Trophoblast cell (in vitro differentiated cells and primary cell): ENCODE measurements around the gene RNASE7.

Experiments used
- DNase-seq, 2 donors: peaks; one replicate each; pipeline ENCODE4 v3.0.0-alpha.2; 2016
- H2AFZ ChIP-seq: 2 replicates; pipeline ENCODE4 v1.6.1; 2013; ENCODE audit warnings: low read length, moderate library complexity, mild to moderate bottlenecking; ENCODE audit not compliant: insufficient read depth, poor library complexity
- H2AK5ac ChIP-seq: 2 replicates; pipeline ENCODE4 v1.6.1; 2013; ENCODE audit warnings: mild to moderate bottlenecking, low read length
- H2BK120ac ChIP-seq: 2 replicates; pipeline ENCODE4 v1.6.1; 2013; ENCODE audit warnings: low read length, mild to moderate bottlenecking, moderate library complexity; ENCODE audit not compliant: insufficient read depth, poor library complexity
- H2BK12ac ChIP-seq: 2 replicates; pipeline ENCODE4 v1.6.1; 2013; ENCODE audit warnings: mild to moderate bottlenecking, low read length, moderate library complexity
- H2BK5ac ChIP-seq: 2 replicates; pipeline ENCODE4 v1.6.1; 2013; ENCODE audit warnings: low read length, low read depth, moderate library complexity, mild to moderate bottlenecking; ENCODE audit not compliant: poor library complexity
- H3K14ac ChIP-seq: 2 replicates; pipeline ENCODE4 v1.6.1; 2013; ENCODE audit warnings: mild to moderate bottlenecking, low read length
- H3K18ac ChIP-seq: 2 replicates; pipeline ENCODE4 v1.6.1; 2013; ENCODE audit warnings: mild to moderate bottlenecking, low read length
- H3K23ac ChIP-seq: 2 replicates; pipeline ENCODE4 v1.6.1; 2013; ENCODE audit warnings: low read length
- H3K27ac ChIP-seq: 2 replicates; pipeline ENCODE4 v1.5.1; 2013; ENCODE audit warnings: low read depth, mild to moderate bottlenecking, inconsistent platforms, low read length, moderate library complexity
- H3K27me3 ChIP-seq: 2 replicates; pipeline ENCODE4 v1.6.1; 2013; ENCODE audit warnings: inconsistent platforms, mild to moderate bottlenecking, low read length, moderate library complexity; ENCODE audit not compliant: insufficient read depth
- H3K36me3 ChIP-seq, 2 experiments: 1 replicate in 1 of 2; 2 replicates in 1 of 2; pipeline ENCODE4 v1.6.1; 2013; ENCODE audit warnings: low read length in 2 of 2, mild to moderate bottlenecking in 2 of 2, moderate library complexity in 1 of 2; ENCODE audit not compliant: insufficient read depth in 2 of 2, control insufficient read depth in 1 of 2
- H3K4ac ChIP-seq: 2 replicates; pipeline ENCODE4 v1.6.1; 2013; ENCODE audit warnings: low read depth, mild to moderate bottlenecking, low read length, moderate library complexity
- H3K4me1 ChIP-seq, 2 experiments: 1 replicate in 1 of 2; 2 replicates in 1 of 2; pipeline ENCODE4 v1.6.1; 2013; ENCODE audit warnings: low read length in 2 of 2, mild to moderate bottlenecking in 2 of 2, moderate library complexity in 1 of 2; ENCODE audit not compliant: insufficient read depth in 2 of 2, control insufficient read depth in 1 of 2
- H3K4me2 ChIP-seq: 2 replicates; pipeline ENCODE4 v1.6.1; 2013; ENCODE audit warnings: inconsistent platforms, mild to moderate bottlenecking, low read length, moderate library complexity
- H3K4me3 ChIP-seq: 2 replicates; pipeline ENCODE4 v1.5.1; 2013; ENCODE audit warnings: mild to moderate bottlenecking, low read depth, low read length, inconsistent platforms
- H3K79me1 ChIP-seq: one replicate; pipeline ENCODE4 v1.6.1; 2013; ENCODE audit warnings: low read length
- H3K79me2 ChIP-seq: 2 replicates; pipeline ENCODE4 v1.6.1; 2013; ENCODE audit warnings: low read length, mild to moderate bottlenecking; ENCODE audit not compliant: control insufficient read depth, insufficient read depth, poor library complexity
- H3K9ac ChIP-seq: 2 replicates; pipeline ENCODE4 v1.6.1; 2013; ENCODE audit warnings: mild to moderate bottlenecking, low read length
- H3K9me3 ChIP-seq: 2 replicates; pipeline ENCODE4 v1.6.1; 2013; ENCODE audit warnings: low read depth, mild to moderate bottlenecking, control low read depth, inconsistent platforms, low read length; ENCODE audit not compliant: insufficient read depth
- H4K12ac ChIP-seq: 2 replicates; pipeline ENCODE4 v1.6.1; 2013; ENCODE audit warnings: low read depth, mild to moderate bottlenecking, low read length, moderate library complexity
- H4K8ac ChIP-seq: 2 replicates; pipeline ENCODE4 v1.6.1; 2013; ENCODE audit warnings: low read depth, mild to moderate bottlenecking, low read length, moderate library complexity
- H4K91ac ChIP-seq: one replicate; pipeline ENCODE4 v1.6.1; 2013; ENCODE audit warnings: low read depth, mild to moderate bottlenecking, low read length, moderate library complexity
- WGBS: extraction: QIAGEN DNeasy Blood & Tissue Kit; methylation state at CpG from one replicate; pipeline ENCODE4 v1.1.7; 2013; ENCODE audit warnings: missing lambda C conversion rate; ENCODE audit not compliant: insufficient read length, insufficient coverage; ENCODE audit errors: extremely low coverage; 5-methylcytosine and 5-hydroxymethylcytosine counted together

The RNASE7 gene

GRCh38 chr14:21078287-21078686 is 36.1 kb downstream of the RNASE7 start:
- H2AK5ac ChIP-seq, result no peak overlapping the region
- H3K36me3 ChIP-seq, result peaks cover 70 to 88% of the 10 kb centered on the region in 2 experiments
- no peak overlapping the region for H3K27ac ChIP-seq
- no peak overlapping the region for H4K12ac ChIP-seq
- no peak for DNase-seq
- H3K18ac ChIP-seq, result no peak overlapping the region
- H3K9ac ChIP-seq, result no peak overlapping the region
- no peaks in the 10 kb centered on the region for H3K79me1 ChIP-seq
- H4K8ac ChIP-seq, result no peak overlapping the region
- no peak overlapping the region for H3K4me3 ChIP-seq
- no peaks in the 10 kb centered on the region for H3K4me1 ChIP-seq
- H3K23ac ChIP-seq, result no peak overlapping the region
- no peak overlapping the region for H2BK120ac ChIP-seq
- WGBS, result no CpG with 5 or more reads among the region's 5 CpGs
- no peak overlapping the region for H3K14ac ChIP-seq
- H3K4ac ChIP-seq, result no peak overlapping the region
- no peak overlapping the region for H2BK5ac ChIP-seq
- H4K91ac ChIP-seq, result no peak overlapping the region
- no peaks in the 10 kb centered on the region for H3K9me3 ChIP-seq
- H2BK12ac ChIP-seq, result no peak overlapping the region
- no peaks in the 10 kb centered on the region for H3K79me2 ChIP-seq
- no peaks in the 10 kb centered on the region for H3K27me3 ChIP-seq
- no peak overlapping the region for H2AFZ ChIP-seq
- no peak overlapping the region for H3K4me2 ChIP-seq

GRCh38 chr14:21078726-21079125 is 36.6 kb downstream of the RNASE7 start:
- Histone ChIP-seq H3K4me3 (no peak overlapping the region), H2AFZ (no peak overlapping the region), H2BK12ac (no peak overlapping the region), H3K4me1 (no peaks in the 10 kb centered on the region), H3K27ac (no peak overlapping the region), H2AK5ac (no peak overlapping the region), H3K79me1 (no peaks in the 10 kb centered on the region), H3K18ac (no peak overlapping the region), H3K79me2 (no peaks in the 10 kb centered on the region), H4K91ac (no peak overlapping the region), H3K23ac (no peak overlapping the region), H4K8ac (no peak overlapping the region), H2BK120ac (no peak overlapping the region), H3K4me2 (no peak overlapping the region), H3K4ac (no peak overlapping the region), H2BK5ac (no peak overlapping the region), H3K27me3 (no peaks in the 10 kb centered on the region), H3K9me3 (no peaks in the 10 kb centered on the region), H4K12ac (no peak overlapping the region), H3K14ac (no peak overlapping the region), H3K9ac (no peak overlapping the region), H3K36me3 (peaks cover 71 to 88% of the 10 kb centered on the region in 2 experiments)
- WGBS, result no CpG with 5 or more reads among the region's 10 CpGs
- DNase-seq, result no peak

- Histone ChIP-seq H3K79me2 (no peaks in the 10 kb centered on the region), H2BK5ac (no peak overlapping the region), H3K4me2 (no peak overlapping the region), H3K4ac (no peak overlapping the region), H3K9ac (no peak overlapping the region), H2BK12ac (no peak overlapping the region), H3K36me3 (peaks cover 57 to 84% of the 10 kb centered on the region in 2 experiments), H3K27ac (no peak overlapping the region), H4K91ac (no peak overlapping the region), H3K23ac (no peak overlapping the region), H4K12ac (no peak overlapping the region), H3K4me1 (no peaks in the 10 kb centered on the region), H3K79me1 (no peaks in the 10 kb centered on the region), H3K27me3 (no peaks in the 10 kb centered on the region), H3K14ac (no peak overlapping the region), H2BK120ac (no peak overlapping the region), H4K8ac (no peak overlapping the region), H2AFZ (no peak overlapping the region), H3K18ac (no peak overlapping the region), H2AK5ac (no peak overlapping the region), H3K4me3 (no peak overlapping the region), H3K9me3 (no peaks in the 10 kb centered on the region)
- no peak for DNase-seq
- WGBS, result no CpG with 5 or more reads among the region's 30 CpGs
These were observed 39.5 kb downstream of the RNASE7 start for GRCh38 chr14:21081521-21082142.

- no peak overlapping the region for H3K4ac ChIP-seq
- no peak overlapping the region for H3K4me3 ChIP-seq
- H2BK120ac ChIP-seq, result no peak overlapping the region
- no peak overlapping the region for H3K9ac ChIP-seq
- H3K4me2 ChIP-seq, result no peak overlapping the region
- no peak overlapping the region for H2BK12ac ChIP-seq
- no peak overlapping the region for H2AFZ ChIP-seq
- no peak overlapping the region for H4K8ac ChIP-seq
- no peak overlapping the region for H4K12ac ChIP-seq
- no peaks in the 10 kb centered on the region for H3K27me3 ChIP-seq
- H3K4me1 ChIP-seq, result no peaks in the 10 kb centered on the region
- H2AK5ac ChIP-seq, result no peak overlapping the region
- H3K18ac ChIP-seq, result no peak overlapping the region
- no peak overlapping the region for H3K14ac ChIP-seq
- peaks cover 56 to 88% of the 10 kb centered on the region in 2 experiments for H3K36me3 ChIP-seq
- no peak overlapping the region for H4K91ac ChIP-seq
- H3K9me3 ChIP-seq, result no peaks in the 10 kb centered on the region
- H3K23ac ChIP-seq, result no peak overlapping the region
- H2BK5ac ChIP-seq, result no peak overlapping the region
- no peaks in the 10 kb centered on the region for H3K79me1 ChIP-seq
- H3K27ac ChIP-seq, result no peak overlapping the region
- no CpG with 5 or more reads among the region's 11 CpGs for WGBS
- no peaks in the 10 kb centered on the region for H3K79me2 ChIP-seq
- no peak for DNase-seq
These were observed 41.6 kb downstream of the RNASE7 start for GRCh38 chr14:21083565-21084325.
